Testis (tissue), 3 donors: Measurements from ENCODE around the gene KLHL7. TPM values are rescaled to one million over a fixed set of nuclear protein-coding genes. Genes with fewer than 3 reads are reported as not detected.

ENCODE experiments used
- DNase-seq: peaks from one replicate; pipeline ENCODE4 v3.0.0-alpha.2; 2019
- H3K27ac ChIP-seq, 2 donors: fragments of 200-600 bp; sonication (generic); one replicate each; pipeline ENCODE4 v1.5.1; 2019
- H3K27me3 ChIP-seq: fragments of 200-600 bp; sonication (generic); one replicate; pipeline ENCODE4 v1.5.1; 2019
- H3K36me3 ChIP-seq: fragments of 200-600 bp; sonication (generic); one replicate; pipeline ENCODE4 v1.5.1; 2017; ENCODE audit warnings: low read depth; ENCODE audit errors: missing control alignments
- H3K4me1 ChIP-seq: fragments of 200-600 bp; sonication (generic); one replicate; pipeline ENCODE4 v1.5.1; 2019
- H3K4me3 ChIP-seq, 2 donors: fragments of 200-600 bp; sonication (generic); one replicate each; pipeline ENCODE4 v1.5.1; 2017 to 2019
- H3K9me3 ChIP-seq: fragments of 200-600 bp; sonication (generic); one replicate; pipeline ENCODE4 v1.5.1; 2017
- POLR2A ChIP-seq: fragments of 450-650 bp; IDR thresholded peaks from one replicate; pipeline ENCODE4 v1.6.1; 2017; ENCODE audit warnings: antibody characterized with exemption, mild to moderate bottlenecking, moderate library complexity
- WGBS, 2 donors: methylation state at CpG; one replicate each; pipeline ENCODE4 v1.1.5; 2018; 5-methylcytosine and 5-hydroxymethylcytosine counted together
- intact Hi-C: fragments of 100-400 bp; cut with DNase I; formaldehyde crosslinking; loops from one replicate; pipeline ENCODE4 v1.15.1; 2023; ENCODE audit warnings: low total_unique reads
- polyA plus RNA-seq: library from polyadenylated mRNA; stranded (reverse); fragments of 350-450 nt; fragmentation: Illumina TruSeq; extraction: RNeasy Lipid Tissue Mini Kit (QIAGEN cat#74804); gene quantifications from one replicate; pipeline ENCODE4 v1.2.3, GENCODE V29; 2014; ENCODE audit warnings: low read depth, low replicate concordance; ENCODE audit not compliant: insufficient read depth
- total RNA-seq, 2 donors: library from RNA; depleted of rRNA; stranded (reverse); fragments of >200 nt; gene quantifications; one replicate each; pipeline ENCODE4 v1.2.3, GENCODE V29; 2016
- TF ChIP-seq, protein P1 (sequence below), 3 experiments: fragments of 450-650 bp in 2 of 3; fragments of 200-600 bp in 1 of 3; sonication (generic) in 1 of 3; IDR thresholded peaks; one replicate each; pipeline ENCODE4 v1.5.1; 2016 to 2019; ENCODE audit warnings: antibody characterized with exemption in 3 of 3, mild to moderate bottlenecking in 2 of 3, moderate library complexity in 1 of 3

KLHL7 gene
- total and polyA plus RNA-seq, 3 donors from 2014 or later = 85.3 to 135 (median 113) TPM

DNA sequence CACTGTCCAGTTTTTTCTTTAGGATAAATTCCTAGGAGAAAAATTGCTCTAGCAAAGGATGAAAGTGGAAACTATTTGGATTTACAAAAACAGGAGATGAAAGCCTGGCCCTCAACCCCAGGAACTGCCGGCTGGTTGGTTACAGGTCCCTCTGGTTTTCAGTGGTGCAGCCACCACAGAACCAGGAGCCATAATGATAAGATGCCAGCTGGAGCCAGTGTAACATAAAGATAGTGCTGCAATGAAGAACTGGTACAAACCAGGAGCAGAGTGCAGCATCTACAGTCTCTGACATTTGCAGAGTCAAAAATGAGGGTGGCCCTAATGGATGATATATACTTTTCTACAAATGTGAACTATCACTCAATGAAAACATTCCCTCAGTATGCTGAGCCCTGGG lies 55.9 kb downstream of the KLHL7 start:
- no peak for TF ChIP-seq POLR2A
- TF ChIP-seq, protein P1, sequence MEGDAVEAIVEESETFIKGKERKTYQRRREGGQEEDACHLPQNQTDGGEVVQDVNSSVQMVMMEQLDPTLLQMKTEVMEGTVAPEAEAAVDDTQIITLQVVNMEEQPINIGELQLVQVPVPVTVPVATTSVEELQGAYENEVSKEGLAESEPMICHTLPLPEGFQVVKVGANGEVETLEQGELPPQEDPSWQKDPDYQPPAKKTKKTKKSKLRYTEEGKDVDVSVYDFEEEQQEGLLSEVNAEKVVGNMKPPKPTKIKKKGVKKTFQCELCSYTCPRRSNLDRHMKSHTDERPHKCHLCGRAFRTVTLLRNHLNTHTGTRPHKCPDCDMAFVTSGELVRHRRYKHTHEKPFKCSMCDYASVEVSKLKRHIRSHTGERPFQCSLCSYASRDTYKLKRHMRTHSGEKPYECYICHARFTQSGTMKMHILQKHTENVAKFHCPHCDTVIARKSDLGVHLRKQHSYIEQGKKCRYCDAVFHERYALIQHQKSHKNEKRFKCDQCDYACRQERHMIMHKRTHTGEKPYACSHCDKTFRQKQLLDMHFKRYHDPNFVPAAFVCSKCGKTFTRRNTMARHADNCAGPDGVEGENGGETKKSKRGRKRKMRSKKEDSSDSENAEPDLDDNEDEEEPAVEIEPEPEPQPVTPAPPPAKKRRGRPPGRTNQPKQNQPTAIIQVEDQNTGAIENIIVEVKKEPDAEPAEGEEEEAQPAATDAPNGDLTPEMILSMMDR (IDR thresholded peaks at IDR 0.05) = no peak
- no peak for DNase-seq
- intact Hi-C loops = no loop called here
- H3K4me3 ChIP-seq = no peak overlapping the region
- H3K36me3 ChIP-seq = no peaks in the 10 kb centered on the region
- H3K27ac ChIP-seq = no peak overlapping the region
- H3K4me1 ChIP-seq = peaks cover 10% of the 10 kb centered on the region
- H3K27me3 ChIP-seq = no peaks in the 10 kb centered on the region
- H3K9me3 ChIP-seq = no peaks in the 10 kb centered on the region
- 90 to 97% methylated on average over 1 of the region's 1 CpG for WGBS, 2 donors

DNA sequence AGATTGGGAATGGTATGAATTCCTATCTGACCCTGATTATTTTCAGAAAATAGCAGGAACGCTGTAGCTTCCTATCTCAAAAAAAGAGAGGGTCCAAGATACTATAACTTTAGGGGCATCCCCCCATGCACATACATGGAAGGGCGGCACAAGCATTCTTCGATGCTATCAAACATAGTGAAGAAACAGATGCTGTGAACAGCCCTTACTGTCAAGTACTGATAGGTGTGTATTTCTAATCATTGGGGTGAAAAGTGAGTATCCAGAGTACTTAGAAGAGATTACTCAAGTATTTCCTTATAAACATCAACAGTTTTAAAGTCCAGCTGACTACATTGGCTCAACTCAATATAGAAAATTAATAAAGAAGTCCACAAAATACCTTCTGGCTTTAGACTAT lies 59.3 kb downstream of the KLHL7 start:
- no peaks in the 10 kb centered on the region for H3K27me3 ChIP-seq
- H3K36me3 ChIP-seq = no peaks in the 10 kb centered on the region
- H3K4me1 ChIP-seq = peaks cover 9% of the 10 kb centered on the region
- intact Hi-C loops = no loop called here
- TF ChIP-seq, protein P1 (IDR thresholded peaks at IDR 0.05) = no peak
- no peak for TF ChIP-seq POLR2A
- 88 to 90% methylated on average over 3 of the region's 3 CpGs for WGBS, 2 donors
- no peaks in the 10 kb centered on the region for H3K9me3 ChIP-seq
- DNase-seq = no peak
- no peak overlapping the region for H3K27ac ChIP-seq
- H3K4me3 ChIP-seq = no peak overlapping the region

DNA sequence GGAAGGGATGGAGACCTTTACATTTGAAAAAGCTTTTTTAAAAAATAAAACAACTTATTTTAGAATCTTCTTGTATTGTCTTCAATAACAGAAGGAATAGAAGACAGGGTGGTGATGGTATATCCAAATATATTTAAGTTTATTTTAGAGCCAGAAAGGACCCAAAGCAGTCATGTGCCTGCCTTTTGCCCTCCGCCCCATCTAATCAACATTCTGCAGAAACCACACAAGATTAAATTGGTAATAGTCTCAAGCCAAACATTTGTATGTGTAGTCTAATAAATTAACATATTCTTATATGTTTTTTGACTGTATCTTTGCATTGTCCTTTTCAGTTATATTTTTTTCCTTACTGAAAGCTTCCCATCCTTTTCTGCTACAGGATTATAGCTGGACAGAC lies 59.7 kb downstream of the KLHL7 start:
- no peaks in the 10 kb centered on the region for H3K9me3 ChIP-seq
- H3K4me1 ChIP-seq = peaks cover 6% of the 10 kb centered on the region
- H3K36me3 ChIP-seq = no peaks in the 10 kb centered on the region
- DNase-seq = no peak
- 96 to 100% methylated on average over 1 of the region's 1 CpG for WGBS, 2 donors
- TF ChIP-seq, protein P1 (IDR thresholded peaks at IDR 0.05) = no peak
- TF ChIP-seq POLR2A = no peak
- no peak overlapping the region for H3K4me3 ChIP-seq
- H3K27me3 ChIP-seq = no peaks in the 10 kb centered on the region
- H3K27ac ChIP-seq = no peak overlapping the region
- intact Hi-C loops = no loop called here

DNA sequence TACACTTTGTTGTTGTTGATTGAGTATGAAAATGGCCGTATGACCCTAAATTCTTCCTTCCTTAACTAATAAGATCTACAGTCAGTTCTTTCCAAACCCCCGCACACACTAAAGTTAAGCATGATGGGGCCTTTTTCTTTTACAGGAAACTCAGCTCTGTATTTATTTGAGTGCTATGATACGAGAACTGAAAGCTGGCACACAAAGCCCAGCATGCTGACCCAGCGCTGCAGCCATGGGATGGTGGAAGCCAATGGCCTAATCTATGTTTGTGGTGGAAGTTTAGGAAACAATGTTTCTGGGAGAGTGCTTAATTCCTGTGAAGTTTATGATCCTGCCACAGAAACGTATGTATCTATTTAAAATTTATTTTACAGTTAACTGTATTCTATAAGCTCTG lies 62.1 kb downstream of the KLHL7 start:
- no peak overlapping the region for H3K4me3 ChIP-seq
- H3K4me1 ChIP-seq = no peaks in the 10 kb centered on the region
- H3K9me3 ChIP-seq = no peaks in the 10 kb centered on the region
- no peaks in the 10 kb centered on the region for H3K36me3 ChIP-seq
- H3K27me3 ChIP-seq = no peaks in the 10 kb centered on the region
- 81 to 89% methylated on average over 5 of the region's 5 CpGs for WGBS, 2 donors
- no peak for TF ChIP-seq POLR2A
- TF ChIP-seq, protein P1 (IDR thresholded peaks at IDR 0.05) = no peak
- intact Hi-C loops = no loop called here
- DNase-seq = no peak
- H3K27ac ChIP-seq = no peak overlapping the region

DNA sequence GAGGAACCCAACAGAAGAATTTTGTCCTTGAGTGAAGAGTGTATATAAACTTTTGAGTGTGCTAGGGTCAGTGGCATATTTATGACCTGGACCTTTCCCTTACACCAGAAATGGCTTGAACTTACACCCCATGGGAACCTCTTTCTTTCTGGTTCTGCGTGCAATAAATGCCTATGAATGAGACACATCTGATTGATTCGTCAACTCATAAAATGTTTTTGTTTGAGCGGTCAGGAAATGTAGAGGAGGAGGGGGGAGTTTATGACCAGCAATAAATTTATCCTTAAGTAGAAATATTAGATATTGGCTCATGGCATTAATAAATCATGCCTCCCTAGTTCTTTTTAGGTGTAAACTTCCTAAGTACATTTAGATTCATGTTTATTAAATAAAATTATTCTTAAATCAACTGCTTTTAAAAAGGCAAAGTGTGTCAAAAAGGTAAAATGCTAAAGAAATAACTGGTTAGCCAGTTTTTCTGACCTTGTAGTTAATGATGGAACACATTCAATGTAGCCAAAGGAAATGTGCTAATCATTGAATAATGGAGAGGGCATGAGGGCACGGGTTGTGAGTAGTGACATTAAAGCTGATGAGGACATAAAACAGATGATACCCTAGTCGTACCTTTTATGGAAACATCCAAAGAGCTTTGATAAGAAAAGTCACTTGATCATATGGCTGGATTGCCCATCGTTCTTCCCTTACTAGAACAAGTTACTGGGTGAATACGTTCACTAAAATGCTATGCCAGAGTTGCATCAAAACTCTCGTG lies 62.7 kb downstream of the KLHL7 start:
- no peak overlapping the region for H3K4me3 ChIP-seq
- 85 to 89% methylated on average over 8 of the region's 8 CpGs for WGBS, 2 donors
- H3K4me1 ChIP-seq = no peaks in the 10 kb centered on the region
- TF ChIP-seq, protein P1 (IDR thresholded peaks at IDR 0.05) = no peak
- no peak for TF ChIP-seq POLR2A
- no peak overlapping the region for H3K27ac ChIP-seq
- H3K27me3 ChIP-seq = no peaks in the 10 kb centered on the region
- intact Hi-C loops = no loop called here
- no peaks in the 10 kb centered on the region for H3K9me3 ChIP-seq
- no peaks in the 10 kb centered on the region for H3K36me3 ChIP-seq
- DNase-seq = no peak
